ENCODE measurements around the gene PCNX2.

The PCNX2 gene

DNA sequence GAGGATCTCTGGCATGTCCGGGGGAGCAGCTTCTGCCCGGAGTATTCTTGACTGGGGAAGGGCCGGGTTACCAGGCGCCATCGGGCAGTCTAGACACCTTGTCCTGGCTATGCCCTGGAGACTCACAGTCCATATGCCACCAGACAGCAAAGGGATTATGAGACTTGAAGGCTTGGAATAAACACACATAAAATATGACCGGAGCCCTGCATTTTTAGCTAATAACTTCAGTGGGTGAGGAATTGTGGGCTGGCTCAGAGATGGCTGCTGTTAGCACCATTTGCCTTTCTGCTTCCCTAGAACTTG lies 329.7 kb downstream of the PCNX2 start:
- TF ChIP-seq CEBPB (IDR thresholded peaks at IDR 0.05) (no peak), FOXM1 (IDR thresholded peaks at IDR 0.05; ENCODE audit: borderline replicate concordance, low read depth) (no peak), TEAD4 (IDR thresholded peaks at IDR 0.05) (no peak), NFIC (IDR thresholded peaks at IDR 0.05) (no peak)
- TF ChIP-seq, protein P1, sequence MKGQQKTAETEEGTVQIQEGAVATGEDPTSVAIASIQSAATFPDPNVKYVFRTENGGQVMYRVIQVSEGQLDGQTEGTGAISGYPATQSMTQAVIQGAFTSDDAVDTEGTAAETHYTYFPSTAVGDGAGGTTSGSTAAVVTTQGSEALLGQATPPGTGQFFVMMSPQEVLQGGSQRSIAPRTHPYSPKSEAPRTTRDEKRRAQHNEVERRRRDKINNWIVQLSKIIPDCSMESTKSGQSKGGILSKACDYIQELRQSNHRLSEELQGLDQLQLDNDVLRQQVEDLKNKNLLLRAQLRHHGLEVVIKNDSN (IDR thresholded peaks at IDR 0.05): no peak

DNA sequence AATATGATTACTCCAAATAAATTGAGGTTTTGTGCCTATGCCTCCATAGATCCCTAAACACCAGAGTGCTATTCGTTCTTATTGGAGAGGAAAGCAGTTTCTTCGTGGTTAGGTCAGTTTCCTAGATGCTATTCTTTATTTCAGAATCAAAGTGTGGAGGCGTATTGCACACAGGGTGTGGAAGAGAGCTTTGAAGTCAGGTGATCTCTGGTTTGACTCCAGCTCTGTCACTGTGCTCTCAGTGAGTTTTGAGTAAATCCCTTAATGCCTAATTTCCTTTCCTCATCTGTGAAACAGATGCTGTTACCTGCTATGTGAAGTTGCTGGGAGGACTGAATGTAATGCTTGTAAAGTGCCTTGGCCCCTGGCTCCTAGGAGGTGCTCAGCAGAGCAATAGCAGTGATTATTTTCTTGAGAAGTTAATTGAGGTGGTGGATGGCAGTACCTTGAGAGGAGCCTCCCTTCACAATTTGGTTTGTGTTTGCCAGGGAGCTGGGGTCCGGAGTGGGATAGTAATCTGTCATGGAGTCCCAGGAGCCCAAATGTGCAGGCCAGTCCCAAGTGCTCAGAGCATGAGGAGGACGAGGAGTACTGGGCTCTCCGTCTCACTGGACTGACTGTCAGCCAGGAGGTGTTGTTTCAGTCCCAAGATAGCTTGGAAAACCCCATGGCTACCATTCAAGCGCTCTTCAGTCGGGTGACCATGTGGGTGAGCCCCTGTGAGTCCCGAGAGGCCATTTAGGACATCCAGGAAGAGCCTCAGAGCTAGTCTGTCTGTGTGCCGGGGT lies 330.2 kb downstream of the PCNX2 start:
- TF ChIP-seq, protein P2, sequence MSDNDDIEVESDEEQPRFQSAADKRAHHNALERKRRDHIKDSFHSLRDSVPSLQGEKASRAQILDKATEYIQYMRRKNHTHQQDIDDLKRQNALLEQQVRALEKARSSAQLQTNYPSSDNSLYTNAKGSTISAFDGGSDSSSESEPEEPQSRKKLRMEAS (IDR thresholded peaks at IDR 0.05): no peak
- TF ChIP-seq, protein P1 (IDR thresholded peaks at IDR 0.05): no peak
- TF ChIP-seq TCF12 (IDR thresholded peaks at IDR 0.05; ENCODE audit: low read depth) (no peak), EP300 (IDR thresholded peaks at IDR 0.05; ENCODE audit: borderline replicate concordance) (no peak), CREB1 (IDR thresholded peaks at IDR 0.05; ENCODE audit: low read depth) (no peak), TEAD4 (IDR thresholded peaks at IDR 0.05) (no peak), YY1 (IDR thresholded peaks at IDR 0.05; ENCODE audit: low read depth) (no peak), EGR1 (IDR thresholded peaks at IDR 0.05) (no peak), RAD21 (IDR thresholded peaks at IDR 0.05; ENCODE audit: low read depth) (no peak), FOXM1 (IDR thresholded peaks at IDR 0.05; ENCODE audit: borderline replicate concordance, low read depth) (no peak), CEBPB (IDR thresholded peaks at IDR 0.05) (no peak), TAF1 (IDR thresholded peaks at IDR 0.05; ENCODE audit: low read depth) (no peak)
- TF ChIP-seq, protein P3, sequence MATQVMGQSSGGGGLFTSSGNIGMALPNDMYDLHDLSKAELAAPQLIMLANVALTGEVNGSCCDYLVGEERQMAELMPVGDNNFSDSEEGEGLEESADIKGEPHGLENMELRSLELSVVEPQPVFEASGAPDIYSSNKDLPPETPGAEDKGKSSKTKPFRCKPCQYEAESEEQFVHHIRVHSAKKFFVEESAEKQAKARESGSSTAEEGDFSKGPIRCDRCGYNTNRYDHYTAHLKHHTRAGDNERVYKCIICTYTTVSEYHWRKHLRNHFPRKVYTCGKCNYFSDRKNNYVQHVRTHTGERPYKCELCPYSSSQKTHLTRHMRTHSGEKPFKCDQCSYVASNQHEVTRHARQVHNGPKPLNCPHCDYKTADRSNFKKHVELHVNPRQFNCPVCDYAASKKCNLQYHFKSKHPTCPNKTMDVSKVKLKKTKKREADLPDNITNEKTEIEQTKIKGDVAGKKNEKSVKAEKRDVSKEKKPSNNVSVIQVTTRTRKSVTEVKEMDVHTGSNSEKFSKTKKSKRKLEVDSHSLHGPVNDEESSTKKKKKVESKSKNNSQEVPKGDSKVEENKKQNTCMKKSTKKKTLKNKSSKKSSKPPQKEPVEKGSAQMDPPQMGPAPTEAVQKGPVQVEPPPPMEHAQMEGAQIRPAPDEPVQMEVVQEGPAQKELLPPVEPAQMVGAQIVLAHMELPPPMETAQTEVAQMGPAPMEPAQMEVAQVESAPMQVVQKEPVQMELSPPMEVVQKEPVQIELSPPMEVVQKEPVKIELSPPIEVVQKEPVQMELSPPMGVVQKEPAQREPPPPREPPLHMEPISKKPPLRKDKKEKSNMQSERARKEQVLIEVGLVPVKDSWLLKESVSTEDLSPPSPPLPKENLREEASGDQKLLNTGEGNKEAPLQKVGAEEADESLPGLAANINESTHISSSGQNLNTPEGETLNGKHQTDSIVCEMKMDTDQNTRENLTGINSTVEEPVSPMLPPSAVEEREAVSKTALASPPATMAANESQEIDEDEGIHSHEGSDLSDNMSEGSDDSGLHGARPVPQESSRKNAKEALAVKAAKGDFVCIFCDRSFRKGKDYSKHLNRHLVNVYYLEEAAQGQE (IDR thresholded peaks at IDR 0.05; ENCODE audit: low read depth): no peak

DNA sequence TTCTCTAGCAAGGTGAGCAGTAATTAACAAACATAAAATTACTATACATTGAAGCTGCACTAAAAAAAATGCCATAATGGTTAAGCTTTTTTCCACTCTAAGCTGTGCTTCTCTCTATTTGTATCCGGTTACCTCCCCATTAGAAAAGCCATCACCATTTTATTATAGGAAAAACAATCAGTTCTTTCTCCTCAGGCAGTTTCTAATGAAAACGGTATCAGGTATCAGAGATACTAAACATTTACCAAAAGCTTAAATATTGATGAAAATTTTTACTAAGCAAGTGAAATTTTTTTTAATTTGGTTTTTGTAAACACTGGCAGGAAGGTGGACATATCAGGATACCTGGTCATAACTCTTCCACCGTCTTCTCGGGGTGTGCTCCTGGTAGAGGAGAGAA lies 330.9 kb downstream of the PCNX2 start:
- TF ChIP-seq EP300 (IDR thresholded peaks at IDR 0.05; ENCODE audit: borderline replicate concordance) (no peak), YY1 (IDR thresholded peaks at IDR 0.05; ENCODE audit: low read depth) (no peak), TEAD4 (IDR thresholded peaks at IDR 0.05) (no peak), RAD21 (IDR thresholded peaks at IDR 0.05; ENCODE audit: low read depth) (no peak), NFIC (IDR thresholded peaks at IDR 0.05) (no peak), ZBTB7A (IDR thresholded peaks at IDR 0.05; ENCODE audit: low read depth) (no peak), TAF1 (IDR thresholded peaks at IDR 0.05; ENCODE audit: low read depth) (no peak), FOXM1 (IDR thresholded peaks at IDR 0.05; ENCODE audit: borderline replicate concordance, low read depth) (no peak), CEBPB (IDR thresholded peaks at IDR 0.05) (no peak)

DNA sequence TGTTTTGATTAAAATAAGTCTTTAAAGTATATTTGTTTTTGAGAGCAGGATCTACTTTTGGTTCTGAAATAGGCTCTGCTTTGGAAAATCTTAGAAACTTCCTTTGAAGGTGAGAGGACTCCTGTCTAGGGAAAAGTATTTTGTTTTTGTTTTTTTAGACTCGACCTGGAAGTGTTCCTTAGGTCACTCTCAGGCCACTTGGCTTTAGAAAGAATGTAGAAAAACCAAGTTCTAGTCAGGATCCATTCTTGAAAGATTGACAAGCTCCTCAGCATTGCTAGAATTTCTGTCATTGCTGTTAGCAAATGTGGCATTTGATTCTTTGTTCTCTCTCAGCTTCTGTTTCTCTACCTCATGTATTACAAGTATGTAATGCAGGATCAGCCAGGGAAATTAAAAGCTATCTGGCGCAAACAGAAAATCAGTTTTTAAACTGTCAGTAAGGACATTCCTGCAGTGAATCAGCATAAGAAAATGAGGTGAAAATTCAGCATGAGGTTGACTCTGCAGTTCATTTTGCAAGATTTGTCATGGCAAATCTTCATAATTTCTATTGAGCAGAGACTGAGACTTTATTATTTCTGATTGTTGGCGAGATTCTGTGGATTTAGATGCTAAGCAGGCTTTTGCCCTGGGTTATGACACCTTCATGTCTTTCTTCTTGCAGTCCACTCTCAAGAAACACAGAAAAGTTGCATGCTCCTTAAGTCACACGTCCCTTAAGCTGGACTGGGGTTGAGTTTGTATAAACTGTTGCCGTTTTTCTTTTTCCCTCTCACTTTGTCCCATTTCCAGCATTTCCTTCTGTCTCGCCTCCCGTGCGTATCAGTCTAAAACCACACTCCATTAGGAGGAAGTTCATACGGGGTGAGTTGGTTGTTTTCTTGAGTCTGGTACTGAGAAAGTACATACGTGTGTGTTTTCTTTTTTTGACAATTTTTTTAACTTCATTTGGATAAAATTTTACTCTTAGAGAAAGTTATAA lies 332.5 kb downstream of the PCNX2 start:
- TF ChIP-seq RAD21 (IDR thresholded peaks at IDR 0.05; ENCODE audit: low read depth) (no peak), CEBPB (IDR thresholded peaks at IDR 0.05) (no peak), FOXM1 (IDR thresholded peaks at IDR 0.05; ENCODE audit: borderline replicate concordance, low read depth) (no peak), CREB1 (IDR thresholded peaks at IDR 0.05; ENCODE audit: low read depth) (no peak), EGR1 (IDR thresholded peaks at IDR 0.05) (no peak), YY1 (IDR thresholded peaks at IDR 0.05; ENCODE audit: low read depth) (no peak), EP300 (IDR thresholded peaks at IDR 0.05; ENCODE audit: borderline replicate concordance) (no peak), NFIC (IDR thresholded peaks at IDR 0.05) (no peak), TCF12 (IDR thresholded peaks at IDR 0.05; ENCODE audit: low read depth) (no peak), TEAD4 (IDR thresholded peaks at IDR 0.05) (no peak), TAF1 (IDR thresholded peaks at IDR 0.05; ENCODE audit: low read depth) (no peak), ZBTB7A (IDR thresholded peaks at IDR 0.05; ENCODE audit: low read depth) (no peak)
- TF ChIP-seq, protein P3 (IDR thresholded peaks at IDR 0.05; ENCODE audit: low read depth): no peak
- TF ChIP-seq, protein P2 (IDR thresholded peaks at IDR 0.05): no peak

DNA sequence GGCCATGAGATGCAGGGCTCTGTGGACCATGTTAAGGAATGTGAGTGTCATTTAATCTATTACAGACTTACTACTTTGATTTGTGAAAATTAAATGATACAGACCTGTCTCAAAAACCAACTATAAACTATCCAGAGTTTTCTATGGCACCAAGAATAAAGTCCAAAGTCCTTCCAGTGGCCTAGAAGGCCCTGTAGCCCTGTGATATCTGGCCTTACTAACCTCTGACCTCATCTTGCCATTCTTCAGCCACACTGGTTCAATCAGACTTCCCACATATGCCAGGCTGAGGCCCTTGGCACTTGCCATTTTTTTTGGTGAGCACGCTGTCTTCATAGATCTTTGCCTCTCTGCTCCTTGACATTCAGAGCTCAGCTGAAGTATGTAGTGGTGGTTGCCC lies 337.5 kb downstream of the PCNX2 start:
- no peak for TF ChIP-seq ZBTB7A (IDR thresholded peaks at IDR 0.05; ENCODE audit: low read depth)
- TF ChIP-seq EGR1 (IDR thresholded peaks at IDR 0.05): no peak
- TF ChIP-seq TEAD4 (IDR thresholded peaks at IDR 0.05): no peak
- no peak for TF ChIP-seq CREB1 (IDR thresholded peaks at IDR 0.05; ENCODE audit: low read depth)
- TF ChIP-seq RAD21 (IDR thresholded peaks at IDR 0.05; ENCODE audit: low read depth): no peak
- TF ChIP-seq, protein P1 (IDR thresholded peaks at IDR 0.05): no peak
- no peak for TF ChIP-seq TAF1 (IDR thresholded peaks at IDR 0.05; ENCODE audit: low read depth)
- no peak for TF ChIP-seq CEBPB (IDR thresholded peaks at IDR 0.05)
- TF ChIP-seq EP300 (IDR thresholded peaks at IDR 0.05; ENCODE audit: borderline replicate concordance): no peak
- TF ChIP-seq NFIC (IDR thresholded peaks at IDR 0.05): no peak
- TF ChIP-seq, protein P2 (IDR thresholded peaks at IDR 0.05): no peak
- TF ChIP-seq YY1 (IDR thresholded peaks at IDR 0.05; ENCODE audit: low read depth): no peak
